HT1080 (cell line): ENCODE data around the gene GAA. TPM values are rescaled to one million over a fixed set of nuclear protein-coding genes. Genes with fewer than 3 reads are reported as not detected.
"Not testable (repeated sequence)": the region's sequence is repeated elsewhere in the genome, so short reads cannot be mapped to it uniquely, and the experiment has no call there.

Experiments used
- DNase-seq: peaks from one replicate; pipeline ENCODE4 v3.0.0-alpha.2; 2015; ENCODE audit warnings: low read depth
- total RNA-seq: library from RNA; depleted of rRNA; stranded (reverse); fragments of >200 nt; shearing (Covaris generic); gene quantifications from 2 replicates; pipeline ENCODE4 v1.2.3, GENCODE V29; 2014

GAA gene
- total RNA-seq, 1 experiment from 2014 or later = 10.0 TPM

DNA sequence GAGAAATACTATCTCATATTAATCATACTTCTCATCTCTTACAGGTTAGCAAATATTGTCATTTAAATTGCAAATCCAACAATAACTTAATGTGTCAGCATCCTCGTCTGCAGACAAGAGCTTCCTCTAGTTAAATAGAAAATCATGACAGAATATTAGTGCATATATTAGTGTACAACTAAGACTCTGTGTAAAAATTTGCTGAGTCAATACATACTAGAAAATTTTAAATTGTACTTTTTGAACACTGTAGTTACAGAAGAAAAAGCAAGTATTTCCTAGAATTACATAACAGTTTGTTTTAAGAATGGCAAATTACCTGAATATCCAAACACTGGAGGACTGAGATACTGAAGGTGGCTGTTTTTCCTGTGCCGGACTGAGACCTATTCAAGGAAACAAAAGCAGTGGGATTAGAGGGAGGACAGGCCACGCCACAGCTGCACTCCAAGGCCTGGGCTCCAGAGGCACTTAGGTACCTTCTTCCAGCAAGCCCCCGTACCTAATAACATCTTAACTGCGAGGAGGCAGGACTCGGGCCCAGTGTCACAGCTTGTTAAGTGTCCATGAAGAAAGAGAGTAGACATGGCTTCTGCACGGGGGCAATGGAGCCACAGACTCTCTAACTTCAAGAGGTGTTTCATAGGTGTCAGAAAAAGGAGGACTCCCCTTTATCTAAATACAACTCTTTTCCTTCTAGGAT, 40.2 kb downstream of the GAA start:
- DNase-seq = no peak

DNA sequence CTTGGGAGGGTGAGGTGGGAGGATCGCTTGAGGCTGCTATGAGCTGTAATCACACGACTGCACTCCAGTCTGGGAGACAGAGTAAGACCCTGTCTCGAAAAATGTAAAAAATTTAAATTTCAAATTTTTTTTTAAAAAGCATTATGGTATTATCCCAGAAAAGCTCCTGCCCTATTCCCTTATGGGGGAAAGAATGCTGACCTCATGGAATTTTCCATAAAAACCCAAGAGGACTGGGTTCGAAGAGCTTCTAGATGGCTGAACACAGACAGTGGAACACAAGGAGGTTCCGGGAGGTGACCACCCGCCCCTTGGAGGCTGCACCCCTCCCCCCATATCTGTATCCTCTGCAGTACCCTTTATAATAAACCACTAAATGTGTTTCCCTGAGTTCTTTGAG, 41.5 kb downstream of the GAA start:
- no peak for DNase-seq

DNA sequence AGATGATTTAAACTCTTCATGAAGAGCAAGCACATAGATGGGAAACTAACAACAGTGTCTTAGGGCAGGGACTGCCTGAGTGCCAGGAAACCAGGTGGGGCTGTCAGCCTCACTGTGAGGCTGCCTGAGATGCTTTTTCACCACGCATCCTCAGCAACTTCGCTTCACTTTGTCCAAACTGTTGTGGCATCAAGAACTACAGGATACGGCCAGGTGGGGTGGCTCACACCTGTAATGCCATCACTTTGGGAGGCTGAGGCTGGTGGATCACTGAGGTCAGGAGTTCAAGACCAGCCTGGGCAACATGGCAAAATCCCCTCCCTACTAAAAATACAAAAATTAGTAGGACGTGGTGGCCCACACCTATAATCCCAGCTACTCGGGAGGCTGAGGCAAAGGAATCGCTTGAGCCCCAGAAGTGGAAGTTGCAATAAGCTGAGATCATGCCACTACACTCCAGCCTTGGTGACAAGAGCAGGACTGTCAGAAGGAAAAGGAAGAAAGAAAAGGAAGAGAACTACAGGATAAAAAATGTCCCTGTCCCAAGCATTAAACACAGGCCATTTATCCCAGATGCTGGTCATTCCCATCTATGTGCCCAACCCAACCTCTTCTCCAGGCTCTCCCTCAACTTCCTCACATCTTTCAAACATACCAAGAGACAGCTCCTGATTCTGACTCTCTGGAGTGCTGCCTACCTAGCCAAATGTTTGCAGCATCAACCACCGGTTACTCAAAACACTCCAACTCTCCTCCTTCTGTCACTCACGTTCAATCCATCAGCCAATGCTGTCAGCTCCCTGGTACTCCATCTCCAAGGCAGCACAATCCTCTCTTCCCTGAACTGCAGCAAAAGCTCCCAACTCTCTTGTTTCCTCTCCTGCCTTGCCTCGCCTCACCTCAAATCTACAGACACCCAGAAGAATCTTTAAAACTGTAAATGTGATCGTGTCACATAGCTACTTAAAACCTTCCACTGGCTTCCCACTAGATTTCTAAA, 44.0 kb downstream of the GAA start:
- no peak for DNase-seq

DNA sequence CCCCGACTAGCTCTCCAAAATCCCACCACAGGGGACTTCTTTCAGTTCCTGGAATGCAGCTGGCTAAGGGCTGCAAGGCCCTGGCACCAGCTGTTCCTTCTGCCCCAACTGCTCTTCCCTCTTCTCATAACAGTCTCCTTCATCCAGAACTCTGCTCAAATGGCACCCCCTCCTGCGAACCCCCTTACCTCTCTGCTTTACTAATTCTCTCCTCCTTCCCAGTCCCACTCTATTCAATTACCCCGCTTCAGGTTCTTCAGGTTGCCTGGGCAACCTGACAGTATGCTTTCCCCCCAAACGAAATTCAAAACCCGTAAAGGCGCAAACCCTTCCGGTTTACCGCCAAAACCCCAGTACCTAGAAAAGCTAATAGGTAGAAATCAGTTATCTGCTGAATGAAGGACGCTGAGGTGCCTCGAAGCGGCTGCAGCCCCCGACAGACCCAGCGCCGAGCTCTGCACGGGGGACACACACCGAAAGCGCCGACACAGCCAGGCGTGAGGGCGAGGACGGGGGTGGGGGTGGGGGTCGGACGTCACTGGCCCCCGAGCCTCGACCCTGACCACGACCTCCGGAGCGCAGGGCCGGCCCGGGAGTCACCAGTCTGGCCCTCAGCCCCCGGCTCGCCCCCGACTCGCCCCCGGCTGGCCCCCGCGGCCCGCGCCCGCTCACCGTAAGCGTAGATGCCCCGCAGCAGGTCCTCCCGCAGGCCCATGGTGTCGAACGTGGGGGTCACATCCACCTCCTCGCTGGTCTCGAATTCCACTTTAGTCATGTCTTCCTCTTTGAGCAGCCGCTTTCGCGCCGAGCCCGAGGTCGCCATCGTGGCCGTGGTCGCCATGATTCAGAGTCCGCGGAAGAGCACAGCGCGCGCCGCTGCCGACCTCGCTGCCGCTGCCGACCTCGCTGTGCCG, 45.0 kb downstream of the GAA start:
- no peak for DNase-seq

DNA sequence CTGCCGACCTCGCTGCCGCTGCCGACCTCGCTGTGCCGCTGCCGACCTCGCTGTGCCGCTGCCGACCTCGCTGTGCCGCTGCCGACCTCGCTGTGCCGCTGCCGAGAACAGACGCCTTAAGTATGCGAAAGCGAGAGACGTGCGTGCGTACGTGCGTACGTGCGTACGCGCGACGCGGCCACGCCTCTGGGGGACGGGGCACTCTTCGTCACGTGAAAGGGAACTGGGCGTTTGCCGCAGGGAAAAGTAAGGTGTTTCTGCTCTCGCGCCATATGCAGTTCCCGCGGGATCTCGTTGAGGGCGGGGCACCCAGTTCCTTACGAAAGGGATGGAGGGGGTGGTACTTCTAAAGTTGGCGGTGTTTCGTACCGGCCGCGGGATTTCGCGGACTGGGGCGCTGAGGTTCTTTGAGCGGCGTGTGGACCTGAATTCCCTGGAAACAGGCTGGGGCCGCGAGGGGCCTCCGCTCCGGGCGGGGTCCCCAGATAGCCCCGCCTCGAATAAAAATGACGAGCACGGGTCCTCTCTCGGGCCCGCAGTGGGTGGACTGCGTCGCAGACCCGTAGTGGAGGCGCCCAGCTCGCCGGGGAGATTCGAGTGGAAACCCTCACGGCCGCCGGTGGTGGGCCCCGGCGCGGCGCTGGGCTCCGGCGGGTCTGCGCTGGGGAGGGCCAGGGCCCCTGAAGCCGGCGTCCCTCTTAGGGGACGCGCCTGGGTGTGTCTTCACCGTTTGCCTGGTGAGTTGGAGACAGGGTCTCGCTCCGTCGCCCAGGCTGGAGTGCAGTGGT, 45.8 kb downstream of the GAA start, which contains the start of gene EIF4A3:
TSS of gene EIF4A3 (minus strand) at position 94 of the 788 bp plus-strand sequence. CDS start 167 bp downstream, outside the sequence.
- DNase-seq = peak; percentile 97

DNA sequence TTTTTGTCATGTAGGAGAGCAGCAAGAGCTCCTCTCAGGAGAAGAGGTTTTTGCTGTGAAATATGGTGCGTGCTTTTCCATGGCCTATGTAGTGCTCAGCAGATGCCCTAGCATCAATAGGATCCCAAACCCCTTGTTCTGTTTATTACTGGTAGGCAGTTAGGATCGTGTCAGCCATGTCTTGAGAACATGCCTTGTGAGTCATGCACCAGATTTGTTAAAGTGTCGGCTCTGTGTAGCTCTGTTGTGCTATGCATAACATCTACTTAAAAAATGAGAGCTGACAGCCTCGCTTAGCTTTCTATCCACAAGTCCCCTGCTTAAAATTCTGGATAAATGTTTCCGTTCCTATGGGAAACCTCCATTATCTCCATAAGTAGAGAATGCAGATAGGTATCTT, 50.0 kb downstream of the GAA start:
- DNase-seq = no peak

DNA sequence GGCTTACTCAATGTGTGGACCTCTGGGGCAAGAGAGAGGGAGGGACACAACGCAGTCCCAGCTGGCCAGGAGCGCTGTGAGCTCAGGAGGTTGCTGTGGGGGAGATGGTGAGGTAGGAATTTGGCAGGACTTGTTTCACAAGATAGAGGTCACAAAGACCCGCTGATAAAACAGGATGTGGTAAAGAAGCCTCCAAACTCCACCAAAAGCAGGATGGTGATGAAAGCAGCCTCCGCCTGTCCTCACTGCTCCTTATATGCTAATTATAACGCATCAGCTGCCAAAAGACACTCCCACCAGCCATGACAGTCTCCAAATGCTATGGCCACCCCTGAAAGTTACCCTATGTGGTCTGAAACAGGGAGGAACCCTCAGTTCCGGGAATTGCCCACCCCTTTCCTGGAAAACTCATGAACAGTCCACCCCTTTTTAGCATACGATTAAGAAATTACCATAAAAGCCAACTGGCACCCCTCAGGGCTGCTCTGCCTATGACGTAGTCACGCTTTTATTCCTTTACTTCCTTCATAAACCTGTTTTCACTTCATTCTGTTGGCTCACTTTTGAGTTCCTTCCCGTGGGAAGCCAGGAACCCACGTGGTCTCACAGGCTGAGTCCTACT, 50.8 kb downstream of the GAA start:
- peak; percentile 65 for DNase-seq

DNA sequence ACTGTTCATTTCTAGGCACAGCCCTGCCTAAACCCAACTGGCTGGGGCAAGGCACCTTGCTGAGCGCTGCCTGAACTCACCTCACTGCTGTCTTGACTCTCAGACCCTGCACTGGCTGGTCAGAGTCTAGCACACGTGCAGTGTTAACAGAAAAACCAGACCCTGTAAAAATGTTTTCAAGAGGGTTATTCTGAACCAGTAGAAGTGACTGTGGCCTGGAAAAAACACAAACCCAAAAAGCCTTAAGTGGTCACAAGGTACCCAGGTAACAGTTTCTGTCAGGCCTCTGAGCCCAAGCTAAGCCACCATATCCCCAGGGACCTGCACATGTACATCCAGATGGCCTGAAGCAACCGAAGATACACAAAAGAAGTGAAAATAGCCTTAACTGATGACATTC, 51.6 kb downstream of the GAA start:
- no peak for DNase-seq

DNA sequence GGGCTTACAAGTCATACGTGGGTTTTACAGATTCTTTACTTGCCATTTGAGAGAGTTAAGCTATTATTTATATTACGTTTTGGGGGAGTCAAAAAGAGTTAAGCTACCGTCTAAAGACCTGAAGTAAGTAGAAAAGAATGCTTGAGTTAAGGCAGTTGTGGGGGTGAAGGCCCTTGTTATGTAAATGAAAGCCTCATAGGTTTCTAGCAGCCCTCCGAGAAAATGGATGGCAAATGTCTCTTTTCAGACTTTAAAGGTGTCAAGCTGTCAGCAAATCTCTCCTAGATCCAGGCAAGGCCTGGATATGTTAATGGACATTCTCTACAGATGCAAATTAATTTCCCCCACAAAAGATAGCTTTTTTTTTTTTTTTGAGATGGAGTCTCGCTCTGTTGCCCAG, 52.8 kb downstream of the GAA start:
- no peak for DNase-seq

DNA sequence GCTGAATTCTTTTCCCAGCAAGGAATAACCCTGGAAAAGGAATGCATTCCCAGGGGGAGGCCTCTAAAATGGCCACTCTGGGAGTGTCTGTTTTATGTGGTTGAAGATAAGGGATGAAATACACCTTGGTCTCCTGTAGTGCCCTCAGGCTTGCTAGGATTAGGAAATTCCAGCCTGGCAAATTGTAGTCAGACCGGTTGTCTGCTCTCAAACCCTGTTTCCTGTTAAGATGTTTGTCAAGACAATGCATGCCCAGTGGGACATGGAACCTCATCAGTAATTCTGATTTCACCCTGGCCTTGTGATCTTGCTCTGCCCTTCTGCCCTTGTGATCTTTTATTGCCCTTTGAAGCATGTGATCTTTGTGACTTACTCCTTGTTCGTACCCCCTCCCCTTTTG, 54.2 kb downstream of the GAA start:
- DNase-seq = not testable (repeated sequence)

DNA sequence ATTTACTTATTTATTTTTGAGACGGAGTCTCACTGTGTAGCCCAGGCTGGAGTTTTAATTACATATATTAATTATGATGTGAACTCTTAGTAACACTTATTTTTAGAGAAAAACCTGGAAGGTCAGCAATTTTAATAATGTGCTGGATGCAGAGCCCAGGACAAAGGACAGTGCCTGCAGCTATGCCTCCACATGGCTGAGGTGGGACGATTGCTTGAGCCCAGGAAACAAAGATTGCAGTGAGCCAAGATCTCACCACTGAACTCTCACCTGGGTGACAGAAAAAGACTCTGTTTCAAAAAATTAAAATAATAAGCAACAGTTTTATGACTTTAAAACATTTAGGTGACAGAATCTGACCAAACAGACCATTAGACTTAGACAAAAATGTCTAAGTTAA, 57.5 kb downstream of the GAA start:
- DNase-seq = no peak

DNA sequence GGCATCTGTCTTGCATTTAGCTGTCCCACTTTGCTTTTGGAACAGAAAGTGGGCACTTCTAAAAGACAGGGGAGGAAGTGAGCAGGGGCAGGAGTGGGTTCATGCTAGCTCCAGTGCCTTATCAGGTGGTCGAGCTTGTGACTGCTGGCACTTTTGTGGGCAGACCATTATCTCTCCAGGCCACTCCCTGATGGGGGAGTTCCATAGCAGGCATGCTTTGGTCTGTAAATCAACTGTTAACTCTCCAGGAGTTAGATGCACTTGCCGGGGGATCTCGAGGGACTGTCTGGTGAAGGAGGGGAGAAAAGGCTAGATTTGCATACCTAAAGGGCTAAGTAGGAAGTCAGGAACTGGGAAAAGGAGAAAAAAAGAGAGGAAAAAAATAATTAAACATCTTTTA, 59.2 kb downstream of the GAA start:
- DNase-seq = no peak

DNA sequence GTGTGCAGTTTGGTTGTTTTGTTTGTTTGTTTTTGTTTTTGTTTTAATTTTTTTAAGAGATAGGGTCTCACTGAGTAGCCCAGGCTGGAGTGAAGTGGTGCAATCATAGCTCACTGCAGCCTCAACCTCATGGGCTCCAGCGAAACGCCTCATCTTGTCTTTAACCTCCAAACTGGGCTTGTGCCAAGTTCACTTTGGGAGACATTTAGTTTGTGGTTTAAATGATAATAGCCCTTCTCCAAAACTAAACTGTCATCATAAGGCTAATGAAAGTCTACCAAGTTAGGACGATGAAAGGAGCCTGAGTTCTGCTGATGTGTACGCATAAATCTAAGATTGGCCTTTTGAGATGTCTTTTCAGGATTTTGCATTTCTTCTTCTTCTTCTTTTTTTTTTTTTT, 62.0 kb downstream of the GAA start:
- DNase-seq = no peak

DNA sequence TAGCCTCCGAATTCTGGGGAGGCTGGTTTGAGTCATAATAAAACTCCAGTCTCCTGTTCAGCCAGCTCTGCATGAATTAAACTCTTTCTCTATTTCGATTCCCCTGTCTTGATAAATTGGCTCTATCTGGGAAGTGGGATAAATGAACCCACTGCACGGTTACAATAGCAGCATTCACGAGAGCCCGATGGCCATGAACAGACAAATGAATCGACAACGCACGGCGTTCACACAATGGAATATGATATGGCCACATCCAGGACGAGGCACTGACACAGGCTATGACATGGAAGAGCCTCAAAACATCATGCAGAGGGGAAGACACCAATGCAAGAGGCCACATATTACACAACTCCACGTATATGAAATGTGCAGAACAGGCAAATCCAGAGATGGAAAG, 62.8 kb downstream of the GAA start:
- DNase-seq = no peak

DNA sequence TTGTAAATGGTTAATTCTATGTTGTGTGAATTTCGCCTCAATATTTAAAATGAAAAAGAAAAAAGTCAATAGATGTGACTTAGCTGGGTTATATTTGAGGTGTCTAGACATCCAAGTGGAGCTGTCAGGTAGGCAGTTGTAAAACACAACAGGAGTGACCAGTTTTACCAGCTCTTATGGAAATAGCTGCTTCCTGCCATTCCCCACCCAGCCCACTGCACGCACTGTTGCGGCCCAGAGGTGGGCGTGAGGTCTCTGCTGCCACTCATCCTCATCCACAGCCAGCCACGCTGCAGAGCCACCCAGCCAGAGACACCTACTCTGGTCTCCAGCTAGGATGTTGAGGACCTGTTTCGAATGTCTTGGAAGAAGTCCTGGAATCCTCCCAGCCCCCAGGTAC, 65.1 kb downstream of the GAA start:
- no peak for DNase-seq

DNA sequence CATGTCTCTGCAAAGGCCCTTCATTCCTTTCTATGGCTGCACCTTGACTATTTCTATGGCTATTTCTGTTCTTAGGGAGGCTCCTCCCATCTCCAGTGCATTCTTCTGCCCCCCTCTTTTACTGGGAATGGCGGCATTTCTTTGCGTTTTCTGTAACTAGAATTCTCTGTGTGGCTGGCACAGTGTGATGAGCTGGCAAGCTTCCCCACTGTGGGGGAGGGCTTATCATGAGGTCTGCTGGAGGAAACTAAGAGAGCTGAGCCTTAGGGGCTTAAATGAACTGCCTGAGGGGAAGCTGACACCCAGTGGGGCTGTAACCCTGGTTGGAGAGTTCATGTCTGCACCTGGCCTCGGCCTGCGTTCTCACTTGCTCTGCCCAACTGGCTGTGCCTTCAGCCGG, 67.0 kb downstream of the GAA start:
- no peak for DNase-seq

DNA sequence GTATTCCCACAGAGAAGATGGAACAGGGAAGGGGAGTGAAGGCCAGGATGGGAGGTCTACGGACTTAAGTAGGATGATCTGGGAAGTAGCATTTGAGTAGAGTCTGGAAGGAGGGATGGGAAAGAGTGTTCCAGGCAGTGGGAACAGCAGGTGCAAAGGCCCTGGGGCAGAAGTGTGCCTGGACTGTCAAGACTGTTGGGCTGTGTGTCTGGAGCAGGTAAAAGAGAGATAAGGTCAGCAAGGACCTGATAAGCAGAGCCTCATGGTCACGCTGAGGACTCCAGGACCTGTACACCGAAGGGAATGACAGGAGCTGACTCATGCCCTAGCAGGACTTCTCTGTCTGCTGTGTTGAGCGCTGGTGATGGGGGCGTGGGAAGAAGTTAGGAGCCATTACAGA, 67.7 kb downstream of the GAA start:
- DNase-seq = no peak
